GM21576 (cell line): Measurements from ENCODE around the gene DPP10.

ENCODE experiments used
- ATAC-seq: cut with Tn5 transposase; IDR thresholded peaks from one replicate; pipeline ENCODE4 v1.9.1; 2021; ENCODE audit warnings: mild to moderate bottlenecking, moderate library complexity; ENCODE audit not compliant: unreplicated experiment

DPP10 gene

DNA sequence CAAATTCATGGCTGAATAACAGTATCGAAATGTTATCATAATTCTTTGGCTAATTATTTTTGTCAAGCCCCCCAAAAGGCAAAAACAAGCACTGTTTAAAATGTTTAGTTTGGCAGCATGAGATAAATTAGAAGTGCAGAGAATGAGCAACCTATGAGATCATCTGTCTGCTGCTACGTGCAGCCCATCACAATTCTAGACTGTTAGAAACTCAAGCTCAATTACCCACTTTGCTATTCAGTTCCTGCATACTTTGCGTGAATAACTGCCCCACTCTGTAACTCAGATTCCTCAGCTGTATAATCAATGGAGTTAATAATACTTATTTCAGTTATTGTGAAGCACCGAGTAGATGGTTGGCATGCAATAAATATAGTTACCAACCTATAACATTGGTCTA, 1181.9 kb downstream of the DPP10 start:
- ATAC-seq: no peak

DNA sequence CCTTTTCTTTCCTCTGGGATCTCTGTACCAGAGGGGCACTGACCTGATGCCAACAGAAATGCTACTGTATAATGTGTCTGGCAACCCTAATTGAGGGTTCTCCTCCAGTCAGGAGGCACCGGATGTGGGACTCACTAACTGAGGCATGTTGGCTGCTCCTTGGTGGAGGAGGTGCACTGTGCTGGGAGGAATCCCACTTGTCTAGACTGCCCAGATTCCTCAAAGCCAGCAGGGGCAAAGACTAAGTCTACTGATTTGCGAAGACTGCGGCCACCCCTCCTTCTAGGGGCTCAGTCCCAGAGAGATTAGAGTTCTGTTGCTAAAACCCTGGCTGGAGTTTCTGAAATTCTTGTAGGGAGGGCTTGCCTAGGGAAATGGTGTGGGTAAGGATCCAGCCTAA, 1192.1 kb downstream of the DPP10 start:
- ATAC-seq: no peak

- no peak for ATAC-seq
These were observed 1193.0 kb downstream of the DPP10 start for GRCh38 chr2:115635430-115635829.

DNA sequence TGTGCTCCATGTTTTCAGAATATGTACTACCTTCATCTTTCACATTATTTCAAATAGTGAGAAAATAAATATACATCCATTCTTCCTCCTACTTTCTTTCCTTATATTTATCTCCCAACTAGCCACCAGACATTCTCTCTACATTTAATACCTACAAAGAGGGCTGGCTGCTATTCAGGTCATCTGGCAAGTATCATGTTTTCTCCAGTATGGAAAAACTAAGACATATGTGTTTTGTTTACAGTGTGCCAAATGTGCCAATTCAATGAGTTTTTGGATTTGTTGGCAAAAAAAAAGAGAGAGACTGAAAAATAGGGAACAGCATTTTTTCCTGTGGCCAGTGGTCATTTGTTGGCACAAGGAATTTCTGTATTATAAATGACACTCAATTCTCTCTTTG, 1207.3 kb downstream of the DPP10 start:
- ATAC-seq: no peak

DNA sequence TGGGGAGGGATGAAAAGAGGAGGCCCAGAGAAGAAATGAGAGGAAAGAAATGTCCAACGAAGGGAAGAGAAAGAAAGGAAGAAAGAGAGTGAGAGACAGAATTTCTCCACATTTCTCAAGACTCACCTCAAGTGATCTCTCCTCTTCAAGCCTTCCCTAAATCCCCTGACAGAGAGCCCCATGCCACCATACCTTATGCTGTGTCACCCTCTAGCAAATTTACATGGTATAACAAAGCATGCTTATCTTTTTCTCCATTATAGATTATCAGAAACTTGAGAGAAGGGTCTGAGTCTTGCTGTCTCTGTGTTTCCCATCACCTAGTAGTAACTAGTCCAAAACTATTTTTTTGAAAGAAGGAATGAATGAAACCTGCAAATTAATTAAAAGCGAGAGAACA, 1208.4 kb downstream of the DPP10 start:
- no peak for ATAC-seq

DNA sequence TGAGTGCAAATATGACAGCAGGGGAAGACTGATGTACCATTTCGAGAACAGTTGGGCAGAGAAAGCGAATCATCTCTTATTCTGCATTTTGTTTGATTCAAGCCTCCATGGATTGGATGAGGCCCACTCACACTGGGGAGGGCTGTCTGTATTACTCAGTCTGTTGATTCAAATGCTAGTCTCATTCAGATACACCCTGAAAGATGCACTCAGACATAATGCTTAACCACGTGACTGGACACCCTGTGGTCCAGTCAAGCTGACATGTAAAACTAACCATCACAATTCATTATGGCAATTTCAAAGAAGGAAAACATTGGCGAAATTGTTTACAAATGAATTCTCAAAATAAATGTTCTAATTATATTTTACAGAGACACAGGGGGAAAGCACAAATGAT, 1210.2 kb downstream of the DPP10 start:
- ATAC-seq: no peak

DNA sequence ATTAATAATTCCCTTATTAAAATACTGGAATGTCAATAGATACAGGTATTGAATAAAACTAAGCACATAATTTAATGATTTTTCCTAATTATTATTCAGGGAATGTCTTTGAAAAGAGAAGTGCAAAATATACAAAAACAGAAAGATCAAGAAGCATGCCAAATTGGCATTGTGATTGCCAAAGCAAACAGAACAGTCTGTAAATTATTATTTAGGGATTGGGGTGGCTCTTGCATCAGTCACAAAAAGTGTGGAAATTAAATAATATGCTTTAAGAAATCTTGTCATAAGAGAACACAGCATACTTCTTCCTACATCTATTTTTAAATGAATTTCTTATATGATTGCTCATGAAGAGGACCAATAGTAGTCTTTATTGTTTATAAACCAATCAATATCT, 1211.9 kb downstream of the DPP10 start:
- ATAC-seq: no peak

DNA sequence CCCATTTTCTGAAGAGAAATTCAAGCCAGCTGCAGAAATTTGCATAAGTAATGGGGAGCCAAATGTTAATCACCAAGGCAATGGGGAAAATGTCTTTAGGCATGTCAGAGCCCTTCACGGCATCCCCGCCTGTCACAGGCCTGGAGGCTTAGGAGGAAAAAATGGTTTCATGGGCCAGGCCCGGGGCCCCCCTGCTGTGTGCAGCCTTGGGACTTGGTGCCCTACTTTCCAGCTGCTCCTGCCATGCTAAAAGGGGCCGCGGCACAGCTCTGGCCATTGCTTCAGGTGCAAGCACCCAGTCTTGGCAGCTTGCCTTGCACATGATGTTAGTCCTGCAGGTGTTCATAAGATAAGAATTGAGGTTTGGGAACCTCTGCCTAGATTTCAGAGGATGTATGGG, 1235.7 kb downstream of the DPP10 start:
- ATAC-seq: no peak

DNA sequence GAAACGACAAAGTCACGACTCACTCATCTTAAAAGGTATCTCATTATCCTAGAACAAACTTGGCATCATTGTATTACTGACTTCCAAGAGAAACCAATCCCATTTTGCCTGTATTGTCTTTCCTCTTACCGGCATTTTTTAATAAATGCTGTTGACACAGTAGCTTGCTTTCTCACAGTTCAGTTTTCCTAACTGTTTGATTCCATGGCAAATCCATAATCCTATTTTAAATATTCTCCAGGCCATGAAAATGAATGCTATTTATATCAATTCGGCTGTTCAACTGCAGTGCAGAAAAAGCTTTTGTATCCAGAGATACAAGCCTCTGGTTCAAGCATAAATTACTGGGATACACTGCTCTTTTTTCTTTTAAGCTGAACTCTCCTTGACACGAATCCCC, 1241.9 kb downstream of the DPP10 start:
- no peak for ATAC-seq

DNA sequence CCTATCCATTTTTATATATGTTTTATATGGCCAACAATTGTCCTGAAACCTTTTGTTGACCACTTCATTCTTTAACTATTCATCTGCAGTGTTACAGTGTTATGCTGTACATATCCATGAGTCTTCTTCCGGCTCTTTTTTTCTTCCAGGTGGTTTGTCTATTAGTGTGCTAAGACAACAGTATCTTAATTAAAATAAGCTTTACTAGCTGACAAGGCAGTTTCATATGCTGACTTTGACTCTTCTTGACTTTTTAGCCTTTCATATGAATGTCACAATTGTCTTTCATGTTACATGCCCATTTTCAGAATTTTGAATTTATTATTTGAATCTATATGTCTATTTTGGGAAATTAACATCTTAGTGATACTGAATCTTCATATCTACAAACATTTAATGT, 1249.0 kb downstream of the DPP10 start:
- no peak for ATAC-seq

- no peak for ATAC-seq
These were observed 1252.2 kb downstream of the DPP10 start for GRCh38 chr2:115694651-115695050.

GRCh38 chr2:115733190-115733775, 1290.8 kb downstream of the DPP10 start:
- no peak for ATAC-seq

GRCh38 chr2:115738111-115738510, 1295.7 kb downstream of the DPP10 start:
- ATAC-seq: no peak

DNA sequence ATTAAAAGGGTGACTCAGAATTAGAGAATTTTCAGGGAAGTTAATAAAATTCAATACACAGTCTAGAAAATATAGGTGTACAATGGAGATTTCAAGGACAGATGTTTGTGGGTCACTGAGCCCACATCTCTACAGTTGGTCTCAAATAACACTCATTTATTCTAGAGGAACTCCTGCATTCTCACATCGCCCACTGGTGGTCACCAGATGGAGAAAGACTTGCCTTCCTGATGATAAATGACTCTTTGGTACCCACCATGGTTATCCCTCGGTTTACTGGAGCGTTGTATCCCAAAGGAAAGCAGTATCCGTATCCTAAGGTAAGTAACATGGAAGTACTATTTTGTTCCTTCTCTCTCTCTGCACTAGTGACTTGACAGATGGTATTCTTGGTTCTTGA, 1297.1 kb downstream of the DPP10 start:
- ATAC-seq: no peak

DNA sequence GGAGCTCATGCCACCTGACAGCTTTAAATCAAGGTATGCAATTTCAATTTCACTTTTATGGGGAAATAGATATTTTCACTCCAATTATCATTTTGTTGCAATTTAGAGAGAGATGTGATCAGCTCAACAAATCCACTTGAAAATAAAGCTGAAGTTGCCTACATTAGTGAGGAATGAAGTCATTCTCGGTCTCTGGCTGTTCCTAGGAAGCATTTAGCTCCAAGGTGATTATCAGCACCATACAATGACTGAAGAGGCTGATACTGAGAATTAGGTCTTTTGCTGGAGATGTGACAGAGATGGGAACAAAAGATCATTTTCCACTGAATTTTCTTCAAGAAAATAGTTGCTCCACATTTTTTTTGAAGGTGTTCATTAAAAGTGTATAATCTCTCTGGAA, 1303.7 kb downstream of the DPP10 start:
- no peak for ATAC-seq

DNA sequence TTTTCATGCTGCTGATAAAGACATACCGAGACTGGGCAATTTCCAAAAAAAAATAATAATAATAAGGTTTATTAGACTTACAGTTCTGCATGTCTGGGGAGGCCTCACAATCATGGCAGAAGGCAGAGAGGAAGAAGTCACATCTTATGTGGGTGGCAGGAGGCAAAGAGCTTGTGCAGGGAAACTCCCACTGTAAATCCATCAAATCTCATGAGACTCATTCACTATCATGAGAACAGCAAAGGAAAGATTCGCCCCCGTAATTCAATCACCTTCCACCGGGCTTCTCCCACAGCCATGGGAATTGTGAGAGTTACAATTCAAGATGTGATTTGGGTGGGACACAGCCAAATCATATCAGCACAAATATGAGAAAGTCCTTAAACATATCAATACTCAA, 1314.8 kb downstream of the DPP10 start:
- no peak for ATAC-seq

DNA sequence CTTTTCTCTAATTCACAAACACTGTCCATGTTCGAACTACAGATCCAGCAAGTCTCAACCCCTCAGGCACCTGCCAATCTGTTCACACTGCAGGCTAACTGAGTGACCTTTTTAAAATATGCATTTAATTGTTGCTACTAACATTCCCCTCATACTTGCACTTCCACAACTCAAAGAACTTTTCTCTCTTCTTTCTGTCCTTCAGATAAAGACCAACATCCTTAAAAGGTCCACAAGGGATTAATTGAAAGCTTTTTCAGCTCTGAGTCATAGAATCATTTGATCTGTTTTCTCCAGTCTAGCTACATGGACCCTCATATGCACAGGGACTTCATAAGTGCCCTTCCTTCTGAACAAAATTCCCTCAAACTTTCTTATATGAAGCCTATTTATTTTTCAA, 1321.2 kb downstream of the DPP10 start:
- ATAC-seq: no peak

- ATAC-seq: no peak
These were observed 1329.1 kb downstream of the DPP10 start for GRCh38 chr2:115771516-115771915.

DNA sequence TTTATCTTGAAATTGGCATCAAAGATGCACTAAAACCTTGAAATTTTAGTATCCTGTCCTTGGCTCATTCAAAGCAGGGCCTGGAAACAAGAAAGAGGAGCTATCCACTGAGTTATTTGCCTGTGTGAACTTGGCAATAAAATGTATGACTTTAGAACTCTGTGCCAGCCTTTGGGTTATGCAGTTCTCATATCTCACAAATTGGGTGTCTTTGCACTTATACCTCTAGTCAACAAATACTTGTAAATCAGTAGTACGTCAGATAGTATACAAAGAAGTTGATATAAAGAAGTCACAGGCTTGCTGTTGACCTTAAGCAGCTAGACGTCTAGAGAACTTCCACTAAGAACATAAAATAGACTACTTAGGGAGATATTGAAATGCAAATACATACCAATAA, 1331.9 kb downstream of the DPP10 start:
- ATAC-seq: no peak

DNA sequence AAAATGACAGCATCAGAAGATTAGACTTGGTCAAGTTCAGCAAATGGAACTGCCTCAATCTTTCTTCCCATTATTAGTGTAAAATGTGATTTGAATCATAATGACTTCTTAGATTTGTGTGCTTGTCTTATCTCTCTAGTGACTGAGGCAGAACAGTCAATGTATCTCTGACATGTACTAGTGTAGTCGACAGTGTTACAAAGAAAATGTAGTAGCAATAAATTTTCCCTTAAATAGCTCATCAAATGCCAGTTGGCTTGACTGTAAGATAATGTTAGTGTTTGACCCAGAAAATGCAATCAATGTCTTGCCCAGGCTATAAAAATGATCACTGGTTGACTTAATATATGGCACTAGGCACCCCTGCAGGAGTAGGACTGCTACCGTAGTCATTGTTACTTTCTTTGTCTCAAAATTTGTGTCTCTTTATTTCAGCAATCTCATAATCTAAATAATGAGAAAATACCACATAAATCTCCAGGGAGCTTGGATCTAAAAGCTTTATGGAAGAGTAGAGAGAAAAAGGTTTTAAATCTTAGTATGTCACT, 1336.7 kb downstream of the DPP10 start:
- no peak for ATAC-seq

- no peak for ATAC-seq
These were observed 1339.8 kb downstream of the DPP10 start for GRCh38 chr2:115782286-115782685.

DNA sequence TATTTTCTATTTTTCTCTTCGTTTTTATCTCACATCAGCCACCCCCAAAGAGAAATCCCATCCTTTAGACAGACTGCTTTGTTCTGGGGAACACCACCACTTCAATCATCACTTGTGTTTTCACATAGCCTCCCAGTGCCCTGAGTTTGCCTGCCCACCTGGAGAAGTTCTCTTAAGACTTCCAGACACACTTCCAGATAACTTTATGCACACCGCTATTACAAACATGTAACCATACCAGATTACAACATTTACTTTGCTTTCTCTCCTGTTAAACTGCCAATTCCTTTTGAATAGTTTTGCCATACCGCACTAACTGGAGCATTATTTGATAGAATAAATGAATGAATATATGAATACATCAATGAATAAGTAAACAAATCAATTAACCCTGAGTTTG, 1353.6 kb downstream of the DPP10 start:
- no peak for ATAC-seq

DNA sequence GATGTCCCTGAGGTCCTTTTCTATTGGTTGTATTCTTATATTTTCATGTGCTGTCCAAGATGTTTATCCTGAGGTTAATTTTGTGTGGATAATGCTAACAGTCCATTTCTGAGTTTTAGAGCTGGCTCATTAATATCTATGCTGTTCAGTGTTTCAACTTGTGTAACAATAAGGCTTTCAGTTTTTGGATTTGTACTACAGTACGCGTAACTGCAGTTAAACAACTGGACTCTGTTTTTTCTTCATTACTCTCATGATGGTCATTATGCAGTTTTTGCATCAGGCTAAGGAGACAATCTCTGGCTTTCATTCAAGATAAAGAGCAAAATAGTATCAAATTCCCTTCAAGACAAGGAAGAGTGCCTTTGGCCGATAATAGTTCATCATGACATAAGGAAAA, 1364.8 kb downstream of the DPP10 start:
- no peak for ATAC-seq
